Fibroblast of mammary gland (primary cell): ENCODE measurements around the gene PPM1L.

Experiments used
- DNase-seq: peaks from one replicate; pipeline ENCODE4 v3.0.0-alpha.2; 2010; ENCODE audit warnings: low read depth
- H3K4me3 ChIP-seq: 2 replicates; pipeline ENCODE4 v1.5.1; 2011; ENCODE audit warnings: low read depth, mild to moderate bottlenecking, low read length, moderate library complexity; ENCODE audit not compliant: control insufficient read depth
- CTCF ChIP-seq: conservative IDR thresholded peaks from 2 replicates; pipeline ENCODE4 v1.5.1; 2011; ENCODE audit warnings: low read depth, low read length, inconsistent platforms; ENCODE audit not compliant: control insufficient read depth, insufficient read depth

Gene PPM1L

GRCh38 chr3:160953686-160954085 is 197.7 kb downstream of the PPM1L start:
- H3K4me3 ChIP-seq = no peak overlapping the region
- DNase-seq = no peak
- TF ChIP-seq CTCF = no peak

GRCh38 chr3:160956785-160957184 is 200.8 kb downstream of the PPM1L start:
- peak; percentile 55 for DNase-seq
- TF ChIP-seq CTCF = peak; percentile 59
- H3K4me3 ChIP-seq = no peak overlapping the region

GRCh38 chr3:160960568-160960967 is 204.5 kb downstream of the PPM1L start:
- DNase-seq = no peak
- TF ChIP-seq CTCF = no peak
- no peak overlapping the region for H3K4me3 ChIP-seq

GRCh38 chr3:160963949-160964348 is 207.9 kb downstream of the PPM1L start:
- TF ChIP-seq CTCF = no peak
- DNase-seq = no peak
- H3K4me3 ChIP-seq = no peak overlapping the region

- no peak overlapping the region for H3K4me3 ChIP-seq
- DNase-seq = peak; percentile 12
- no peak for TF ChIP-seq CTCF
Observed at GRCh38 chr3:160968761-160969160, 212.7 kb downstream of the PPM1L start.

- H3K4me3 ChIP-seq = no peak overlapping the region
- DNase-seq = no peak
- TF ChIP-seq CTCF = no peak
Observed at GRCh38 chr3:160973067-160973809, 217.2 kb downstream of the PPM1L start.

- no peak for TF ChIP-seq CTCF
- no peak for DNase-seq
- H3K4me3 ChIP-seq = no peak overlapping the region
Observed at GRCh38 chr3:160977773-160978172, 221.7 kb downstream of the PPM1L start.
